ENCODE data around the gene NPAS2.
A peak's percentile ranks its signal among the peaks of the same experiment; 100 is the strongest.

GRCh38 chr2:100870652-100871531, 51.0 kb downstream of the NPAS2 start:
- TF ChIP-seq POLR2A (IDR thresholded peaks at IDR 0.05; ENCODE audit: low read depth, low read length) = no peak
- TF ChIP-seq, protein P1, sequence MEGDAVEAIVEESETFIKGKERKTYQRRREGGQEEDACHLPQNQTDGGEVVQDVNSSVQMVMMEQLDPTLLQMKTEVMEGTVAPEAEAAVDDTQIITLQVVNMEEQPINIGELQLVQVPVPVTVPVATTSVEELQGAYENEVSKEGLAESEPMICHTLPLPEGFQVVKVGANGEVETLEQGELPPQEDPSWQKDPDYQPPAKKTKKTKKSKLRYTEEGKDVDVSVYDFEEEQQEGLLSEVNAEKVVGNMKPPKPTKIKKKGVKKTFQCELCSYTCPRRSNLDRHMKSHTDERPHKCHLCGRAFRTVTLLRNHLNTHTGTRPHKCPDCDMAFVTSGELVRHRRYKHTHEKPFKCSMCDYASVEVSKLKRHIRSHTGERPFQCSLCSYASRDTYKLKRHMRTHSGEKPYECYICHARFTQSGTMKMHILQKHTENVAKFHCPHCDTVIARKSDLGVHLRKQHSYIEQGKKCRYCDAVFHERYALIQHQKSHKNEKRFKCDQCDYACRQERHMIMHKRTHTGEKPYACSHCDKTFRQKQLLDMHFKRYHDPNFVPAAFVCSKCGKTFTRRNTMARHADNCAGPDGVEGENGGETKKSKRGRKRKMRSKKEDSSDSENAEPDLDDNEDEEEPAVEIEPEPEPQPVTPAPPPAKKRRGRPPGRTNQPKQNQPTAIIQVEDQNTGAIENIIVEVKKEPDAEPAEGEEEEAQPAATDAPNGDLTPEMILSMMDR (IDR thresholded peaks at IDR 0.05; ENCODE audit: extremely low read depth in 1 of 2, insufficient read depth in 1 of 2, low read depth in 1 of 2, low read length in 2 of 2) = peak; percentile 13 to 18
- no peak for TF ChIP-seq FOS (IDR thresholded peaks at IDR 0.05; ENCODE audit: borderline replicate concordance, insufficient read depth, low read length)
- TF ChIP-seq POLR2AphosphoS5 (IDR thresholded peaks at IDR 0.05; ENCODE audit: insufficient read depth, low read depth, low read length) = no peak
- no peak for TF ChIP-seq JUN (IDR thresholded peaks at IDR 0.05; ENCODE audit: borderline replicate concordance, insufficient read depth, insufficient read length, low read depth)
